Naive thymus-derived CD4-positive, alpha-beta T cell (primary cell): ENCODE measurements around the gene REEP6. TPM values are rescaled to one million over a fixed set of nuclear protein-coding genes. Genes with fewer than 3 reads are reported as not detected.
A peak's percentile ranks its signal among the peaks of the same experiment; 100 is the strongest.

Experiments
- ATAC-seq: fragments of 150-1000 bp; cut with Tn5 transposase; 2 replicates; pipeline ENCODE4 v1.10.0; 2021; ENCODE audit warnings: mild to moderate bottlenecking, moderate library complexity
- CTCF ChIA-PET: fragments of 350-600 bp; sonication (Branson Sonifier 250); formaldehyde crosslinking; loops from one replicate; lab custom pipeline; 2021; ENCODE audit warnings: antibody characterized with exemption; lab: Charles Lee
- POLR2A ChIA-PET: fragments of 350-600 bp; sonication (Branson Sonifier 250); formaldehyde crosslinking; loops from one replicate; lab custom pipeline; 2021; ENCODE audit warnings: antibody characterized with exemption, inconsistent platforms; lab: Charles Lee
- DNase-seq, 9 donors: peaks; one replicate each; pipeline versions ENCODE4 v3.0.0 to v3.0.0-alpha.2; 2020 to 2022; ENCODE audit warnings: mixed read lengths in 1 of 9
- H3K27ac ChIP-seq: one replicate; pipeline ENCODE4 v1.7.0; 2013; ENCODE audit warnings: mild to moderate bottlenecking, low read depth, low read length, moderate library complexity
- H3K27me3 ChIP-seq, 2 donors: one replicate each; pipeline ENCODE4 v1.7.0; 2013; ENCODE audit warnings: low read length in 2 of 2, mild to moderate bottlenecking in 2 of 2, moderate library complexity in 2 of 2; ENCODE audit not compliant: control insufficient read depth in 2 of 2, insufficient read depth in 2 of 2
- H3K36me3 ChIP-seq, 3 experiments: 1 replicate in 2 of 3; 2 replicates in 1 of 3; pipeline ENCODE4 v1.7.0; 2013; ENCODE audit warnings: low read length in 3 of 3, mild to moderate bottlenecking in 3 of 3, moderate library complexity in 1 of 3; ENCODE audit not compliant: insufficient read depth in 3 of 3, control insufficient read depth in 2 of 3
- H3K4me1 ChIP-seq, 2 donors: one replicate each; pipeline ENCODE4 v1.7.0; 2013; ENCODE audit warnings: low read length in 2 of 2, mild to moderate bottlenecking in 2 of 2, moderate library complexity in 1 of 2; ENCODE audit not compliant: control insufficient read depth in 2 of 2, insufficient read depth in 2 of 2
- H3K4me3 ChIP-seq: 2 replicates; pipeline ENCODE4 v1.7.0; 2013; ENCODE audit warnings: mild to moderate bottlenecking, low read length
- H3K9me3 ChIP-seq, 3 experiments: 1 replicate in 2 of 3; 2 replicates in 1 of 3; pipeline ENCODE4 v1.7.0; 2013; ENCODE audit warnings: low read length in 3 of 3; ENCODE audit not compliant: control insufficient read depth in 2 of 3
- H3K27ac Mint-ChIP-seq, 9 donors: one replicate each; pipeline ENCODE4 v1.8.0; 2020 to 2022; ENCODE audit warnings: mixed read lengths in 9 of 9, mild to moderate bottlenecking in 8 of 9, moderate library complexity in 5 of 9, inconsistent platforms in 2 of 9
- H3K27me3 Mint-ChIP-seq, 5 donors: one replicate each; pipeline ENCODE4 v1.8.0; 2021 to 2022; ENCODE audit warnings: mixed read lengths in 5 of 5, mild to moderate bottlenecking in 1 of 5
- H3K36me3 Mint-ChIP-seq, 5 donors: one replicate each; pipeline ENCODE4 v1.8.0; 2020 to 2022; ENCODE audit warnings: mixed read lengths in 5 of 5, mild to moderate bottlenecking in 3 of 5, inconsistent platforms in 1 of 5
- H3K4me1 Mint-ChIP-seq, 7 donors: one replicate each; pipeline ENCODE4 v1.8.0; 2020 to 2022; ENCODE audit warnings: mixed read lengths in 7 of 7, mild to moderate bottlenecking in 3 of 7, inconsistent platforms in 1 of 7
- H3K4me3 Mint-ChIP-seq, 10 donors: one replicate each; pipeline ENCODE4 v1.8.0; 2020 to 2022; ENCODE audit warnings: mild to moderate bottlenecking in 10 of 10, mixed read lengths in 10 of 10, moderate library complexity in 6 of 10, inconsistent platforms in 2 of 10
- H3K9me3 Mint-ChIP-seq, 11 donors: one replicate each; pipeline ENCODE4 v1.8.0; 2020 to 2022; ENCODE audit warnings: mixed read lengths in 11 of 11, mild to moderate bottlenecking in 4 of 11, inconsistent platforms in 1 of 11, moderate library complexity in 1 of 11
- intact Hi-C, 2 donors: fragments of 100-400 bp; cut with micrococcal nuclease; formaldehyde crosslinking; loops; one replicate each; pipeline ENCODE4 v1.15.1; 2023
- polyA plus RNA-seq, 2 donors: library from polyadenylated mRNA; unstranded; fragments of 300-500 nt; fragmentation: Illumina TruSeq; gene quantifications; one replicate each; pipeline ENCODE4 v1.2.3, GENCODE V29; 2021
- total RNA-seq, 6 experiments: library from RNA in 5 of 6; stranded (reverse) in 5 of 6; gene quantifications; 1 replicate in 5 of 6; 2 replicates in 1 of 6; pipeline ENCODE4 v1.2.3 and lab custom pipeline; 2021 to 2026

Gene REEP6
- total and polyA plus RNA-seq, 7 experiments from 2014 or later = 1.6 to 7.2 (median 5.0) TPM

DNA sequence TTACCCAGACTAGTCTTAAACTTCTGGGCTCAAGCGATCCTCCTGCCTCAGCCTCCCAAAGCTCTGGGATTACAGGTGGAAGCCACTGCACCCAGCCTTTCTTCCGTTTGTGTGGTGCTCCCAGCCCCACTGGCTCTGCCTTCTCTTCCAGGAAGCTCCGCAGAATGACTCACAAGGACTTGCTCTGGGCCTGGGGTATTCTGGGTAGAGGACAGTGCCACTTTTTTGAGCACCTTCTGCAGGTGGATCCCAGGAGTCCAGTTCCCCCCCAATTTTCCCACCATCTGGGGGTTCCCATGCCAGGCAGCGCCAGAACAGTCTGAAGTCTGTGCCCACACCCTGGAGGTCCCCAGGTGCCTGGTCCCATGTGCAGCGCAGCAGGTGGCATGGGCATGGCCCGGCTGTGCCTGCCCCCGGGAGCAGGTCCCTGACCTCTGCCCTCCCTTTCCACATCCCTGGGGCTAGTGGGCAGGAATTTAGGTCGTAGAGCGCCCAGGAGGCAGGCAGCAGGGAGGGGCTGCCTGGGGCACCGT, 1.6 kb downstream of the REEP6 start:
- Histone ChIP-seq H3K4me3 (no peak overlapping the region), H3K36me3 (no peaks in the 10 kb centered on the region), H3K27me3 (no peaks in the 10 kb centered on the region), H3K4me1 (peaks cover 9 to 10% of the 10 kb centered on the region in 2 donors), H3K27ac (no peak overlapping the region), H3K9me3 (no peaks in the 10 kb centered on the region)
- intact Hi-C loops = loop anchor here in 1 of 2 donors (5.0 kb wide), 1 partner anchor 115 kb away; the partner anchor contains the start of gene UQCR11
- peak overlapping the region in 7 of 10 donors; percentile 21 to 83 (median 74) for H3K4me3 Mint-ChIP-seq
- peaks cover 7 to 17% (median 15%) of the 10 kb centered on the region in 7 donors for H3K4me1 Mint-ChIP-seq
- DNase-seq = no peak
- CTCF ChIA-PET = no interaction called here
- POLR2A ChIA-PET = interaction anchor here (0.7 kb wide), 1 partner anchor 15 kb away, joined by 3 read pairs; no protein-coding TSS in a partner anchor
- peaks cover 0 to 2% (median 0%) of the 10 kb centered on the region in 11 donors for H3K9me3 Mint-ChIP-seq
- ATAC-seq = no peak
- H3K36me3 Mint-ChIP-seq = no peaks in the 10 kb centered on the region
- peaks cover 0 to 14% (median 0%) of the 10 kb centered on the region in 5 donors for H3K27me3 Mint-ChIP-seq
- peak overlapping the region in 1 of 9 donors; percentile 67 for H3K27ac Mint-ChIP-seq

DNA sequence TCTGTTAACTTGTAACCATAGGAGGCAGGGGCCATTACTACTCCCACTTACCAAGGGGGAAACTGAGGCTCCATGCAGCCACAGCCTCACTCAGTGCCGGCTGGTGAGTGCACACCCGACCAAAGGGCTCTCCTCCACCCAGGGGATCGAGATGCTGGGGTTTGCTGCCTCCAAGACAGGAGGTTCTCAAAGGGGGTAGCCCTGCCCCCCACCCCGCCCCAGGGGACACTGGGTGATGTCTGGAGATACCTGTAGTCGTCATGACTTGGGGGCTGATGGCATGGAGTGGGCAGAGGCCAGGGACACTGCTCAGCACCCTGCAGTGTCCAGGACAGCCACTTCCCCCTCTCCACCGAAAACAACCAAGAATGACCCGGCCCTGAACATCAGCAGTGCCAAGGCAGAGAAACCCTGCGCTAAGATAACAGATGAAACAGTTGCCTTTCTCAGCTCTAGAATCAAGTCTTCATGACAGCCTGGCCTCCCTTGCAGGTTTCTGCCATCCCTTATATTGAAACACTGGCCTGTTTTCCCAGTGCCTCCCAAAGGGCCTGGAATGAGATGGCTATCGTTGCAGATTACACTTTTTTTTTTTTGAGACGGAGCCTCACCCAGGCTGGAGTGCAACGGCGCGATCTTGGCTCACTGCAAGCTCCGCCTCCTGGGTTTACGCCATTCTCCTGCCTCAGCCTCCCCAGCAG, 3.3 kb downstream of the REEP6 start:
- peak overlapping the region in 1 of 10 donors; percentile 45 for H3K4me3 Mint-ChIP-seq
- peaks cover 0 to 14% (median 0%) of the 10 kb centered on the region in 5 donors for H3K27me3 Mint-ChIP-seq
- ChIA-PET CTCF (no interaction called here), POLR2A (no interaction called here)
- no peak for ATAC-seq
- H3K27ac Mint-ChIP-seq = no peak overlapping the region
- Histone ChIP-seq H3K27ac (no peak overlapping the region), H3K36me3 (no peaks in the 10 kb centered on the region), H3K27me3 (no peaks in the 10 kb centered on the region), H3K9me3 (no peaks in the 10 kb centered on the region), H3K4me3 (no peak overlapping the region), H3K4me1 (peaks cover 8% of the 10 kb centered on the region in 2 donors)
- intact Hi-C loops = loop anchor here in 1 of 2 donors (5.0 kb wide), 1 partner anchor 113 kb away; the partner anchor contains the start of gene UQCR11
- peaks cover 0 to 2% (median 0%) of the 10 kb centered on the region in 11 donors for H3K9me3 Mint-ChIP-seq
- H3K36me3 Mint-ChIP-seq = no peaks in the 10 kb centered on the region
- DNase-seq = no peak
- H3K4me1 Mint-ChIP-seq = peaks cover 5 to 16% (median 14%) of the 10 kb centered on the region in 7 donors

DNA sequence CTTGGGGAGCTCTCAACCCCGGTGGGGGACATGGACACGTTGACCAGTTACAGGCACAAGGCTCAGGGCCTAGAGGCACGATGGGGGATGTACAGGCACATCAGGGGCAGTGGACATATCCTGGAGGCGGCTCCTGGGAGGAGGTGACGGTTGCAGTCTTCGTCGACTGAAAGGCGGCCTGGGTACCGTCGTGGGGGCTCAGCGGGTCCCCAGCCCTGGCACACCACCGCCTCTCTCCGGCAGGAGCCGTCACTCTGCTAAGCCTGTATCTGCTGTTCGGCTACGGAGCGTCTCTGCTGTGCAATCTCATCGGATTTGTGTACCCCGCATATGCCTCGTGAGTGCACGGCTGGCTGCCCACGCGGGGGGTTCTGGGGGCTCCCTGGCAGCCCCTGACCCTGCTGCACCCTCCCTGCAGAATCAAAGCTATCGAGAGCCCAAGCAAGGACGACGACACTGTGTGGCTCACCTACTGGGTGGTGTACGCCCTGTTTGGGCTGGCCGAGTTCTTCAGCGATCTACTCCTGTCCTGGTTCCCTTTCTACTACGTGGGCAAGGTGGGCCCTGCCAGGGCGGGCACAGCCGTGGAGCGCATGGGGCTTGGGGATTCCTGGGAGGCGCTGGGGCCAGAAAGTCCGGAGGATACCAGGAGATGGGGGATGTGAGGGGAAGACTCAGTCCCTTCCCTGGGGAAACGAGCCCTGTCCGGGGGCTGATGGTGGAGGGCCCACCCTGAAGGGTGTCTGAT, 4.2 kb downstream of the REEP6 start:
- ATAC-seq (no peak), DNase-seq (no peak)
- Mint-ChIP-seq H3K36me3 (no peaks in the 10 kb centered on the region), H3K27ac (no peak overlapping the region), H3K9me3 (peaks cover 0 to 2% (median 0%) of the 10 kb centered on the region in 11 donors), H3K4me3 (no peak overlapping the region), H3K4me1 (peaks cover 0 to 11% (median 9%) of the 10 kb centered on the region in 7 donors), H3K27me3 (peaks cover 0 to 14% (median 0%) of the 10 kb centered on the region in 5 donors)
- no peaks in the 10 kb centered on the region for H3K27me3 ChIP-seq
- intact Hi-C loops = no loop called here
- no peaks in the 10 kb centered on the region for H3K4me1 ChIP-seq
- CTCF ChIA-PET = no interaction called here
- POLR2A ChIA-PET = interaction anchor here (0.6 kb wide), 1 partner anchor 272 kb away, joined by 3 read pairs; no protein-coding TSS in a partner anchor
- no peaks in the 10 kb centered on the region for H3K36me3 ChIP-seq
- no peak overlapping the region for H3K27ac ChIP-seq
- H3K4me3 ChIP-seq = no peak overlapping the region
- no peaks in the 10 kb centered on the region for H3K9me3 ChIP-seq

DNA sequence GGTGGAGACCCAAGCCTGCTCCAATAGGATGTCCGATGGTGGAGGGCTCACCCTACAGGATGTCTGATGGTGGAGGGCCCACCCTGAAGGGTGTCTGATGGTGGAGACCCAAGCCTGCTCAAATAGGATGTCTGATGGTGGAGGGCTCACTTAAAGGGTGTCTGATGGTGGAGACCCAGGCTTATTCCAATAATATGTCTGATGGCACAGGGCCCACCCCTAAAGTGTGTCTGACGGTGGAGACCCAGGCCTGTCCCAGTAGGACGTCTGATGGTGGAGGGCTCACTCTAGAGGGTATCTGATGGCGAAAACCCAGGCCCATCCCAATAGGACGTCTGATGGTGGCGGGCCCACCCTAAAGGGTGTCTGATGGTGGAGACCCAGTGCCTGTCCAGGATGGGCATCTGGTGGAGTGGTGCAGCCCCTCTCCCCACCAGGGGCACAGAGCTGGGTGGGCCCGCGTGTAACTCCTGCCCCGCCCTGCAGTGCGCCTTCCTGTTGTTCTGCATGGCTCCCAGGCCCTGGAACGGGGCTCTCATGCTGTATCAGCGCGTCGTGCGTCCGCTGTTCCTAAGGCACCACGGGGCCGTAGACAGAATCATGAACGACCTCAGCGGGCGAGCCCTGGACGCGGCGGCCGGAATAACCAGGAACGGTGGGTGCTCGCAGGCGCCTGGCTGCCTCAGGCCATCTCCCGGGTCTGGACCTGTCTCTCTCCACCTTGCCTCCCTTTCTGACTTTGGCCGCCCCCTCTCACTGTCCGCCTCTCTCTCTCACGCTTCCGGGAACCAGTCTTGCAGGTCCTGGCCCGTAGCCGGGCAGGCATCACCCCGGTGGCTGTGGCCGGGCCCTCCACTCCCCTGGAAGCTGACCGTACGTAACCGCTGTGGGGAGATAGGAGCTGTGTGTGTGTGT, 5.1 kb downstream of the REEP6 start:
- H3K9me3 Mint-ChIP-seq = peaks cover 0 to 1% (median 0%) of the 10 kb centered on the region in 11 donors
- no peak for DNase-seq

DNA sequence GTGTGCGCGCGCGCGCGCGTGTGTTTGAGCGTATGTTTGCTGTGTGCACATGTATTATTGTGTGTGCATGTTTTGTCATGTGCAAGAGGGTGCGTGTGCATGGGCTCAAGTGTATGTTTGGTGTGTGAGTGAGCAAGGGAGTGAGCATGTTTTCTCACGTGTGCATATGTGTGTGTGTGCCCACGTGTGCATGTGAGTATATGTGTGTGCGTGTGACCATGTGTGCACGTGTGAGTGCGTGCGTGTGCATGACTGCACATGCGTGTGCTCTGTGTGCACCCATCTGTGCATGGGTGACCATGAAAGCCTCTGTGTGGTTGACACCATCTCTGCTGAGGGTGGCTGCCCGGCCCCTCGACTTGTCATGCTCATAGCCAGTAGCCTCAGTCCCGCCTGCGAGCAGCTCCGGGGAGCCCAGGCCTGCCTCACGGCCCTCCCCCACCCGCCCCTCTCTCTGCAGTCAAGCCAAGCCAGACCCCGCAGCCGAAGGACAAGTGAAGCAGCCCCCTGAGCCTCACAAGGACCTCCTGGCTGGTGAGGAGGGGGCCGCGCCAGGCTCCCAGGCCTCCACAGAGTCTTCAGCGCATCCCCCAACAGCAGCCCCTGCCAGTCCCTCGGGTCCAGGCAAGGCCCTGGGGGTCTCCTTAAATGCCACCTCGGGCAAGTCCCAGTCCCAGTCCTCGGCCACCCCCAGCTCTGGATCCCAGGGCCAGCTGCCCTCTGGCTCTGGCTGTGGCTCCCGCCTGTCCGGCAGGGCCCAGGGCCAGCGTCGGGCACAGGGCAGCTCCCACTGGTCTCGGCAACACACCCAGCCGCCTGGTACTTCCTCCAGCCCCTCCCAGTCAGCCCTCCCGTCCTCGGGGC, 6.0 kb downstream of the REEP6 start:
- Histone ChIP-seq H3K27ac (no peak overlapping the region), H3K36me3 (no peaks in the 10 kb centered on the region), H3K4me3 (no peak overlapping the region), H3K9me3 (no peaks in the 10 kb centered on the region), H3K4me1 (no peaks in the 10 kb centered on the region), H3K27me3 (no peaks in the 10 kb centered on the region)
- H3K36me3 Mint-ChIP-seq = no peaks in the 10 kb centered on the region
- intact Hi-C loops = no loop called here
- DNase-seq (no peak), ATAC-seq (no peak)
- H3K27me3 Mint-ChIP-seq = peaks cover 0 to 6% (median 0%) of the 10 kb centered on the region in 5 donors
- peaks cover 0 to 3% (median 1%) of the 10 kb centered on the region in 7 donors for H3K4me1 Mint-ChIP-seq
- POLR2A ChIA-PET = no interaction called here
- H3K27ac Mint-ChIP-seq = no peak overlapping the region
- H3K9me3 Mint-ChIP-seq = peaks cover 0 to 1% (median 0%) of the 10 kb centered on the region in 11 donors
- H3K4me3 Mint-ChIP-seq = no peak overlapping the region
- CTCF ChIA-PET = no interaction called here

More for the DNA sequence above, 5.1 kb downstream of the REEP6 start:
- intact Hi-C loops = no loop called here
- H3K4me1 ChIP-seq = no peaks in the 10 kb centered on the region
- no peak overlapping the region for H3K27ac ChIP-seq
- no peaks in the 10 kb centered on the region for H3K9me3 ChIP-seq
- no peak overlapping the region for H3K4me3 Mint-ChIP-seq
- H3K36me3 ChIP-seq = no peaks in the 10 kb centered on the region
- CTCF ChIA-PET = no interaction called here
- peaks cover 0 to 8% (median 5%) of the 10 kb centered on the region in 7 donors for H3K4me1 Mint-ChIP-seq
- no peak overlapping the region for H3K27ac Mint-ChIP-seq
- H3K36me3 Mint-ChIP-seq = no peaks in the 10 kb centered on the region
- no peak overlapping the region for H3K4me3 ChIP-seq
- H3K27me3 Mint-ChIP-seq = peaks cover 0 to 11% (median 0%) of the 10 kb centered on the region in 5 donors
- ATAC-seq = no peak
- POLR2A ChIA-PET = interaction anchor here (0.6 kb wide), 1 partner anchor 271 kb away, joined by 3 read pairs; no protein-coding TSS in a partner anchor
- H3K27me3 ChIP-seq = no peaks in the 10 kb centered on the region
